ENCODE results near the gene RPL38. TPM values are rescaled to one million over a fixed set of nuclear protein-coding genes. Genes with fewer than 3 reads are reported as not detected.

Gene RPL38
- total RNA-seq, 2 experiments from 2014 or later, result 2,305 to 2,531 TPM

- TF ChIP-seq CTCF (IDR thresholded peaks at IDR 0.05), result no peak
- Histone ChIP-seq H3K9me3 (ENCODE audit: control insufficient read depth in 1 of 2, insufficient read depth in 1 of 2, low read length in 2 of 2) (peaks cover 0 to 8% of the 10 kb centered on the region in 2 experiments), H3K4me3 (ENCODE audit: low read length) (no peak overlapping the region), H3K36me3 (ENCODE audit: insufficient read depth, low read length) (no peaks in the 10 kb centered on the region), H3K27ac (ENCODE audit: low read depth in 1 of 2, low read length in 2 of 2) (no peak overlapping the region), H3K4me1 (ENCODE audit: insufficient read depth, low read length) (no peaks in the 10 kb centered on the region), H3K27me3 (ENCODE audit: control insufficient read depth in 1 of 2, insufficient read depth in 2 of 2, low read length in 2 of 2) (peaks cover 8 to 20% of the 10 kb centered on the region in 2 experiments)
- ATAC-seq (ENCODE audit: poor library complexity) (no peak), DNase-seq (no peak)
- Mint-ChIP-seq H3K9me3 (no peaks in the 10 kb centered on the region), H3K27ac (no peak overlapping the region), H3K36me3 (ENCODE audit: low read depth) (no peaks in the 10 kb centered on the region), H3K4me1 (ENCODE audit: low read depth) (no peaks in the 10 kb centered on the region), H3K4me3 (no peak overlapping the region), H3K27me3 (peaks cover 59% of the 10 kb centered on the region)
- CTCF ChIA-PET, result no interaction called here
- intact Hi-C loops (cut with DNase I, micrococcal nuclease), result loop anchor here (5.0 to 10.0 kb wide), 3 partner anchors 532 to 1452 kb away; partner anchors contain the start of gene SDK2 (in 1 of the 2)
- POLR2A ChIA-PET, result no interaction called here
Measured at GRCh38 chr17:74177018-74177450, 26.4 kb upstream of the RPL38 start.

- Mint-ChIP-seq H3K27me3 (peaks cover 54% of the 10 kb centered on the region), H3K9me3 (no peaks in the 10 kb centered on the region), H3K36me3 (ENCODE audit: low read depth) (no peaks in the 10 kb centered on the region), H3K4me3 (no peak overlapping the region), H3K4me1 (ENCODE audit: low read depth) (no peaks in the 10 kb centered on the region), H3K27ac (no peak overlapping the region)
- Histone ChIP-seq H3K4me3 (ENCODE audit: low read length) (no peak overlapping the region), H3K9me3 (ENCODE audit: control insufficient read depth in 1 of 2, insufficient read depth in 1 of 2, low read length in 2 of 2) (peaks cover 0 to 8% of the 10 kb centered on the region in 2 experiments), H3K27me3 (ENCODE audit: control insufficient read depth in 1 of 2, insufficient read depth in 2 of 2, low read length in 2 of 2) (peaks cover 8 to 20% of the 10 kb centered on the region in 2 experiments), H3K36me3 (ENCODE audit: insufficient read depth, low read length) (no peaks in the 10 kb centered on the region), H3K27ac (ENCODE audit: low read depth in 1 of 2, low read length in 2 of 2) (no peak overlapping the region), H3K4me1 (ENCODE audit: insufficient read depth, low read length) (no peaks in the 10 kb centered on the region)
- no peak for TF ChIP-seq CTCF (IDR thresholded peaks at IDR 0.05)
- ChIA-PET POLR2A (no interaction called here), CTCF (no interaction called here)
- ATAC-seq (ENCODE audit: poor library complexity) (no peak), DNase-seq (no peak)
- intact Hi-C loops (cut with DNase I, micrococcal nuclease), result loop anchor here (5.0 to 10.0 kb wide), 3 partner anchors 535 to 1455 kb away; partner anchors contain the start of gene SDK2 (in 1 of the 2)
Measured at GRCh38 chr17:74179576-74179975, 23.9 kb upstream of the RPL38 start.

- Histone ChIP-seq H3K27ac (ENCODE audit: low read depth in 1 of 2, low read length in 2 of 2) (no peak overlapping the region), H3K4me1 (ENCODE audit: insufficient read depth, low read length) (no peaks in the 10 kb centered on the region), H3K4me3 (ENCODE audit: low read length) (no peak overlapping the region), H3K36me3 (ENCODE audit: insufficient read depth, low read length) (no peaks in the 10 kb centered on the region), H3K27me3 (ENCODE audit: control insufficient read depth in 1 of 2, insufficient read depth in 2 of 2, low read length in 2 of 2) (peaks cover 8 to 20% of the 10 kb centered on the region in 2 experiments), H3K9me3 (ENCODE audit: control insufficient read depth in 1 of 2, insufficient read depth in 1 of 2, low read length in 2 of 2) (peaks cover 0 to 8% of the 10 kb centered on the region in 2 experiments)
- DNase-seq (no peak), ATAC-seq (ENCODE audit: poor library complexity) (no peak)
- intact Hi-C loops (cut with DNase I, micrococcal nuclease), result no loop called here
- POLR2A ChIA-PET, result no interaction called here
- no peak for TF ChIP-seq CTCF (IDR thresholded peaks at IDR 0.05)
- peaks cover 47% of the 10 kb centered on the region for H3K27me3 Mint-ChIP-seq
- H3K27ac Mint-ChIP-seq, result no peak overlapping the region
- no peak overlapping the region for H3K4me3 Mint-ChIP-seq
- no peaks in the 10 kb centered on the region for H3K9me3 Mint-ChIP-seq
- no peaks in the 10 kb centered on the region for H3K36me3 Mint-ChIP-seq (ENCODE audit: low read depth)
- no peaks in the 10 kb centered on the region for H3K4me1 Mint-ChIP-seq (ENCODE audit: low read depth)
- CTCF ChIA-PET, result no interaction called here
Measured at GRCh38 chr17:74180336-74180735, 23.1 kb upstream of the RPL38 start.

All from CD4-positive, alpha-beta T cell (primary cell).